HFF-Myc (cell line): ENCODE data around the gene PSAPL1.

Source experiments
- DNase-seq: peaks from one replicate; pipeline ENCODE4 v3.0.0-alpha.2; 2011; ENCODE audit warnings: low read depth; ENCODE audit errors: extremely low read depth
- H3K4me3 ChIP-seq: replicated peaks from 2 replicates; pipeline ENCODE4 v1.5.1; 2011; ENCODE audit warnings: low read depth, mild to moderate bottlenecking, control low read depth, low read length
- CTCF ChIP-seq: IDR thresholded peaks from 2 replicates; pipeline ENCODE4 v1.5.1; 2012; ENCODE audit warnings: mild to moderate bottlenecking, low read depth, low read length, control low read depth; ENCODE audit errors: missing control alignments

The PSAPL1 gene

GRCh38 chr4:7398788-7399439, 35.8 kb downstream of the PSAPL1 start:
- no peak for TF ChIP-seq CTCF
- no peak for DNase-seq
- H3K4me3 ChIP-seq, result no peak overlapping the region

GRCh38 chr4:7398104-7398423, 36.7 kb downstream of the PSAPL1 start:
- no peak for TF ChIP-seq CTCF
- H3K4me3 ChIP-seq, result no peak overlapping the region
- DNase-seq, result peak; percentile 44

- no peak overlapping the region for H3K4me3 ChIP-seq
Observed at GRCh38 chr4:7397206-7398103, 37.3 kb downstream of the PSAPL1 start.

GRCh38 chr4:7396186-7396910, 38.4 kb downstream of the PSAPL1 start:
- no peak for TF ChIP-seq CTCF
- no peak for DNase-seq
- H3K4me3 ChIP-seq, result no peak overlapping the region

More at GRCh38 chr4:7397206-7398103, 37.3 kb downstream of the PSAPL1 start:
- no peak for TF ChIP-seq CTCF
- no peak for DNase-seq

- TF ChIP-seq CTCF, result no peak
- no peak for DNase-seq
- no peak overlapping the region for H3K4me3 ChIP-seq
Observed at GRCh38 chr4:7395645-7396044, 39.1 kb downstream of the PSAPL1 start.

GRCh38 chr4:7394681-7395451, 39.9 kb downstream of the PSAPL1 start:
- TF ChIP-seq CTCF, result no peak

More at GRCh38 chr4:7394681-7395451, 39.9 kb downstream of the PSAPL1 start:
- no peak overlapping the region for H3K4me3 ChIP-seq
- DNase-seq, result no peak
